ENCODE measurements around the gene CALHM1. TPM values are rescaled to one million over a fixed set of nuclear protein-coding genes. Genes with fewer than 3 reads are reported as not detected.
"Not testable (repeated sequence)": the region's sequence is repeated elsewhere in the genome, so short reads cannot be mapped to it uniquely, and the experiment has no call there.

CALHM1 gene
- total RNA-seq, 1 experiment from 2014 or later, result not detected

DNA sequence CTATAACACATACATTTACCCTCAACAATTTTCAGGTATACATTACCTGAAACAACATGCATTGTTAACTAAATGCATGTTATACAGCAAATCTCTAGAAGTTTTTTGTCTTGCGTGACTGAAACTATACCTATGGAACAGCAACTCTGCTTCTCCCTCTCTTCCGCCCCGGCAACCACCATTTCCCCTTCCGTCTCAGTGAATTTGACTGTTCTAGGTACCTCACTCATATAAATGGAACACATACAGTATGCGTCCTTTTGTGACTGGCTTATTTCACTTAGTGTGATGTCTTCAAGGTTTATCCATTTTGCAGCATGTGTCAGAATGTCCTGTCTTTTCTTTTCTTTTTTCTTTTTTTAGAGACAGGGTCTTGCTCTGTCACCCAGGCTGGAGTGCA is 29.1 kb downstream of the CALHM1 start:
- no peak for DNase-seq (ENCODE audit: low read depth)

DNA sequence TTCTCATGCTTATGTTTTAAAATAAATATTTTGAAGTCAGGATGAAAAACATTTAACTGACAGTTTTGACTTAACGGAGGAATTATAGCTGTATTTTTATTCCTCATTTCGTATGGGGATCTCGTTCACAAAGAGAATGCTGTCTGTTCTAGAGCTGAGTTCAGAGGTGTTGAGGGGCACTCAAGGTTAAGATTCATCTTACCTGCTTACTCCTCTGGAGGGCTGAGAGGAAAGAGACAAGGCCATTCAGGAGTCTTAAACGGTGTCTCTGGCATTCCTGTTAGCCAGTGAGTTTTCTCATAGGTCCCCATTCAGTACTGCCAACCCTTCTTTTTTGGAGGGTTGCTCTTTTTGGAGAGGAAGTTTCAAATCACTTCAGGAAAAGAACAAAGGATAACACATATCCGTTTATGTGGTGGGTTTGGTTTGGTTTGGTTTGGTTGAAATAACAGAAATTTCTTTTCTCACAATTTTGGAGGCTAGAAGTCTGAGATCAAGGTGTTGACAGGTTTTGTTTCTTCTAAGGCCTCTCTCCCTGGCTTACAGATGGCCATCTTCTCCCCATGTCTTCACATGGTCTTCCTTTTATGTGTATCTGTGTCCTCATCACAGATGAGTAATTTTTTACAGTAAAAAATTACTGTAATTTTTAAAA is 29.6 kb downstream of the CALHM1 start:
- DNase-seq (ENCODE audit: low read depth), result no peak

DNA sequence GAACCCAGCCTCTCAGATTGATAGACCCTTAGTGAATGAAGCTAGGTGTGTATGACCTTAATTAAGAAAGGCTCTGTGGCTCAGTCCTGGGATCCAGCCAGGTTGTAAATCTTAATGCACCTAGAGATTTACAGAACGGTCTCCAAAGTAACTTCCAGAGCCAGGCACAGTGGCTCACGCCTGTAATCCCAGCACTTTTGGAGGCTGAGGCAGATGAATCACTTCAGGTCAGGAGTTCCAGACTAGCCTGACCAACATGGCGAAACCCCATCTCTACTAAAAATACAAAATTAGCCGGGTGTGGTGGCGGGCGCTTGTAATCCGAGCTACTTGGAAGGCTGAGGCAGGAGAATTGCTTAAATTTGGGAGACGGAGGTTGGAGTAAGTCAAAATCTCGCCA is 30.8 kb downstream of the CALHM1 start:
- no peak for DNase-seq (ENCODE audit: low read depth)

DNA sequence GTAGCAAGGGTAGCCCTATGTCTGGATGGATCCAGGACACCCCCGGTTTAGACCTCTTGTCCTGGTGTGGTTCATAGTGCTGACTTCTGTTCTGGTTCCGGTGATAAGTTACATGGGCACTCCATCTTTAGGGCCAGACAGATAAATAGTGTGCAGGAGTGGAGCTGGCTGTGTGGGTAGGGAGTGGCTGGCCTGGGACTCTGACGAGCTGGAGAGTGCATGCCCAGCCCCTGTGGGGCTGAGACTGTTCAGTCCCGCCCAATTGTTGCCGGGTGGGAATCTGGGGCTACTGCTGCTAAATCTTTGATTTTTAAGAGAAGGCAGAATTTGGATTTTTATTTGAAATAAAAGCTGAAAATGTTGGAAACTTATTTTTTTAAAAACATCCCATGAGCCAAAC is 35.0 kb downstream of the CALHM1 start:
- no peak for DNase-seq (ENCODE audit: low read depth)

DNA sequence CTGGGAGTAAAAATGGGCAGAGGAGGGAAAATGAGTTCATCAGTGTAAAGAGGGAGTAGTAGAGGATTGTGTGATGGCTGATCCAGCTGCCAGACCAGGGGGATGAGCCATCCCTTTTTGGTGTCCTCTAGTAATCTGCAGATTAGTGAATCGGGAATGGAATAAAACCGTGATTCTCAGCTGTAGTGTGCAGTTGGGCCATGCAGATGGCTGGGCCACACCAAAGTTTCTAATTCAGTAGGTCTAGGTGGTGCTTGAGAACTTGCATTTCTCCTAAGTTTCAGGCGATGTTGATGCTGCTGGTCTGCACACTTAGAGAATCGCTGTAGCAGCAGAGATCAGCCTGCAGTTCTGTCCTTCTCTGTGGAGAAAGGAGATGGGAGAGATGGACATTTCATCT is 39.6 kb downstream of the CALHM1 start:
- DNase-seq (ENCODE audit: low read depth), result no peak

DNA sequence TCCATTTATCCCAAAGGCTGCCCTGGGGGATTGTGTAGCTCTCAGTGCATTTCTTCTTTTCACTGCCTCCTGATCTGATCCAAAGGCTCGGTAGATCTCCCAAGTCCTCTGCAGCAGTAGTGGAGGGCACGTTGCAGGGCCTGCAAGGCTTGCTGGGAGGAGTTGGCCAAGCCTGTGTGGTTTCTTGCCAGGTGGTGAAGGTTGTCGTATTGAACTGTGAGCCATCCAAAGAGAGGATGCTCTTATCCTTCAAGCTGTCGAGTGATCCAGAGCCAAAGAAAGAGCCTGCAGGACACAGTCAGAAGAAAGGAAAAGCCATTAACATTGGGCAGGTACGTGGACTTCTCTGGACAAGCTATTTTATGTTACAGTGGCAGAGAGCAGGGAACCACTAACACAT is 41.1 kb downstream of the CALHM1 start:
- DNase-seq (ENCODE audit: low read depth), result no peak

DNA sequence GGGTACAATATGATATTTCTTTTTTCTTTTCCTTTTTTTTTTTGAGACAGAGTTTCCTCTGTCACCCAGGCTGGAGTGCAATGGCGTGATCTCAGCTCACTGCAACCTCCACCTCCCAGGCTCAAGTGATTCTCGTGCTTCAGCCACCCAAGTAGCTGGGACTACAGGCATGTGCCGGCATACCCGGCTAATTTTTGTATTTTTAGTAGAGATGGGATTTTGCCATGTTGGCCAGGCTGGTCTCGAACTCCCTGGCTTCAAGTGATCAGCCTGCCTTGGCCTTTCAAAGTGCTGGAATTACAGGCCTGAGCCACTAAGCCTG is 41.6 kb downstream of the CALHM1 start:
- not testable (repeated sequence) for DNase-seq (ENCODE audit: low read depth)

DNA sequence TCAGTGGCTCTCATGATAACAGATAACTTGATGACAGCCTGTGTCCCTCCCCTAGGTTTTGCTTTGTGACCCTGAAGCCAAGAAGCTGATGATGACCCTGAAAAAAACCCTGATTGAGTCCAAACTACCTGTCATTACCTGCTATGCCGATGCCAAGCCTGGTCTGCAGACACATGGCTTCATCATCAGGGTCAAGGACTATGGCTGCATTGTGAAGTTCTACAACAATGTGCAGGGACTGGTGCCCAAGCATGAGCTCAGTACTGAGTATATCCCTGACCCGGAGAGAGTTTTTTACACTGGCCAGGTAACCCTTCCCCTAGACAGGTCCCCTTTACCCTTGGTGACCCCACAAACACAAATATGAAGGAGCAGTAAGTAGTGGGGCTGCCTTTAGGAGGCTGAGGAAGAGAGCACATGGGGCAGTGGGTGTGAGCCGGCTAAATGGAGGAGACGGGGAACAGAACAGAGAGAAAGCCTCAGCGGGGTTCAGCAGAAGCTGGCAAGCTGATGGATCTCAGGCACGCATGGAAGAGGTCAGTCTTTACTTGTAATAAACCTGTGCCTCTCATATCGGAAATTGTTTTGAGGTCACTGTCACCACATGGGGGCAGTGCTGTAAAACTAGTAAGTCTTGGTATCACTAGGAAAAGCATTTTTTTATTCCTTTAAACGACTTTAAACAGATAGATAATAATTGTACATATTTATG is 42.1 kb downstream of the CALHM1 start:
- peak; percentile 57 for DNase-seq (ENCODE audit: low read depth)

DNA sequence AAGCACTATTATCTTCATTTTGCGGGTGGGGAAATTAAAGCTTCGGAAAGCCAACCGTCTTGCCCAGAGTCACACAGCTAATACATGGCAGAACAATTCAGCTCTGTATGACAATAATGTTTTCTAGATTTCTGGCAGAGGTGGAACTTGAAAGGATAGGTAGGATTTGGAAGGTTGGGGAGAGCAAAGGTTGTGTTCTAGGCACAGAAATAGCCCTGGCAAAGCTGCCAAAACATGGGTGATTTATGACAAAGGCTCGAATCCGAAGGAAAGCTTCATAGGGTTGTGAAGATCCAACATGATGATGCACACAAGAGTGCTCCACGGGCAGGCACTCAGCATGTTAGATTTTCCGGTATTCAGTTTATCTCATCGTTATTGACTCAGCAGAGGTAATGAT is 43.1 kb downstream of the CALHM1 start:
- no peak for DNase-seq (ENCODE audit: low read depth)

DNA sequence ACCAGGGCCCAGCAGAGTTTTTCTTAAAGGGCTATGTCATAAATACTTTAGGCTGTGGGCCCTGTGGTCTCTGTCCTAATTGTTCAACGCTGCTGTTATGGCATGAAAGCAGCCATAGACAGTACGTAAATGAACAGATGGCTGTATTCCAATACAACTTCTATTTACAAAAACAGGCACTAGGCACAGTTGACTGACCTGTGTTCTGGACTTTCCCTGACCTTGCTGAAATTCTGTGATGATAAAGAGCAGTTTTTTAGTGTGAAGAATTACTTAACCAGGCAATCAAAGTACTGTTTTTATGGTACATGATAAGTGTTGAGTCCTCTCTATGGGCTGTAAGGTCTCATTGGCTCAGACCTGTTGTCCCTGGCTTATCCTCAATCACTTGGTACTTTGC is 45.1 kb downstream of the CALHM1 start:
- no peak for DNase-seq (ENCODE audit: low read depth)

Other genes starting within 250 kb of the CALHM1 start
- gene RPEL1, start 213.0 kb downstream of the CALHM1 start, total RNA-seq (2014; rRNA removed; shearing (Covaris generic)), result 0.10 and 0.12 TPM in 2 replicates
- 7.9 and 10.3 TPM in 2 replicates for gene INA, start 181.8 kb downstream of the CALHM1 start, total RNA-seq (2014; rRNA removed; shearing (Covaris generic))
- 15.1 and 15.4 TPM in 2 replicates for gene PCGF6, start 107.8 kb downstream of the CALHM1 start, total RNA-seq (2014; rRNA removed; shearing (Covaris generic))
- 6.4 and 8.4 TPM in 2 replicates for gene TAF5, start 90.9 kb downstream of the CALHM1 start, total RNA-seq (2014; rRNA removed; shearing (Covaris generic))
- 586 and 602 TPM in 2 replicates for gene ATP5MK, start 62.4 kb downstream of the CALHM1 start, total RNA-seq (2014; rRNA removed; shearing (Covaris generic))
- 15.3 and 18.1 TPM in 2 replicates for gene PDCD11, start 62.3 kb downstream of the CALHM1 start, total RNA-seq (2014; rRNA removed; shearing (Covaris generic))
- 1.9 and 3.1 TPM in 2 replicates for gene CALHM2, start 6.5 kb downstream of the CALHM1 start, total RNA-seq (2014; rRNA removed; shearing (Covaris generic))
- gene CALHM3, start 20.3 kb upstream of the CALHM1 start, total RNA-seq (2014; rRNA removed; shearing (Covaris generic)), result 6.8 and 8.2 TPM in 2 replicates
- not detected in 2 replicates for gene NEURL1, start 34.8 kb upstream of the CALHM1 start, total RNA-seq (2014; rRNA removed; shearing (Covaris generic))